Lung microvascular endothelial cell (primary cell): ENCODE measurements around the gene FOXP3. TPM values are rescaled to one million over a fixed set of nuclear protein-coding genes. Genes with fewer than 3 reads are reported as not detected.
A peak's percentile ranks its signal among the peaks of the same experiment; 100 is the strongest.

ENCODE experiments used
- DNase-seq, 2 donors: peaks; one replicate each; pipeline versions ENCODE4 v3.0.0 to v3.0.0-alpha.2; 2010; ENCODE audit warnings: low read depth in 2 of 2
- total RNA-seq: library from RNA; depleted of rRNA; stranded (reverse); fragments of >200 nt; gene quantifications from 2 replicates; pipeline ENCODE4 v1.2.1, GENCODE V29; 2014

Gene FOXP3
- total RNA-seq, 1 donor from 2014 or later = not detected

DNA sequence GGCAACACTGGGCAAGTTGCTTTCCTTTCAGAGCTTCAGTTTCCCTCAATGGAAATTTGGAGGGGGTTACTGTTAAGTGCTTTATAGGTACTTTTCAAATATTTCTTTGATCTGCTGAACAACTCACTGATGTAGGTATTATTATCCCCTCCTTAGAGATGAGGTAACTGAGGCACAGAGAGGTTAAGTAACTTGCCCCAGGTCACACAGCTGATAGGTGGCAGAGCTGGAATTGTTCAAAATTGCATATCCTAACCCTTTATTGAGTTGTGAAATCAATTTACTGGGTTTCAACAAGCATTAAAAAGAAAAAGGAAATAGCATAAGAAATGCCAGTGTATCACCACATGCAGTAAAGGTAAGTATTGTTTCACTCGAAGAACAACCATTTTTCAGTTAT is 11.7 kb upstream of the FOXP3 start:
- DNase-seq = no peak

DNA sequence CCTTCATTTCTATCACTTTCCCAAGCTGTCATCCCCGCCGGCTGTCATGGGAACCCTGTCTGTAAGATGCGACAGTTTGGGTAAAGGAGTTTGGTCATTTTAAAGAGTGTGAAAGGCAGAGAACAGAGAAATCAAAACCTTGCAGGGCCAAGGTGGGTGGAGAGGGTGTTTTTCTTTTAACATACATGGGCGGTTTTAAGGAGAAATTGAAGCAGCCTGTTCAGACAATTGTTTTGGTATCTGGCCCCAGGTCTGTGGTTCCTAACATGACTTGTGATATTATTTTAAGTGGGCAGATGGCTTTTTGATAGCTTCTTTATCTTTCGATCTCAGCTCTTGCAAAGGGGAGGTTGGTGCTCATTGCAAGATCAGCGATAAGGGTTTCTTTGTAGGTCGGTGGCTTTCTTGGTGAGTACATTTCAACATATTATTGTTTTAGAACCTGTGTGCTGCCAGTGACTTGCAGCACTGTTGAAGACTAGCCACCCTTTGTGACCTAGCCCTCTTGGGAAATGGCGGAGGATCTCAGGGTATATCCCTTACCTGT is 8.7 kb upstream of the FOXP3 start:
- no peak for DNase-seq

DNA sequence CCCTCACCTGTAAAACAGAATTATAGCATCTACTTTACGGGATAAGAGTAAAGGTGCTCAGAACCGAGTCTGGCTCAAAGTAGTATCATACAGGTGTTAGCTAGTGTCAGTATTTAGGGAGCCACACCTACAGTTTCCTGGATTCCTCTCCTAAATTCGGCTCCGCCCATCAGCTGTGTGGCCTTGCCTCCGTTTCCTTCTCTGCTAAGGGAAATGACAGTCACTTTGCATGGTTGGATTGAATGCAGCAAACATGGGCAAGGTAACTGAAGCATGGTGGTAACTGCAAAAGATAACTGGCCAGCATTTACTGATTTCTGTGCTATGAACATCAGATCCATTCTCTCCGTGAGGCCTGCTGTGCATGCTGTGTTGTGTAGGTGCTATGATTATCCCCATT is 7.9 kb upstream of the FOXP3 start:
- DNase-seq = no peak

DNA sequence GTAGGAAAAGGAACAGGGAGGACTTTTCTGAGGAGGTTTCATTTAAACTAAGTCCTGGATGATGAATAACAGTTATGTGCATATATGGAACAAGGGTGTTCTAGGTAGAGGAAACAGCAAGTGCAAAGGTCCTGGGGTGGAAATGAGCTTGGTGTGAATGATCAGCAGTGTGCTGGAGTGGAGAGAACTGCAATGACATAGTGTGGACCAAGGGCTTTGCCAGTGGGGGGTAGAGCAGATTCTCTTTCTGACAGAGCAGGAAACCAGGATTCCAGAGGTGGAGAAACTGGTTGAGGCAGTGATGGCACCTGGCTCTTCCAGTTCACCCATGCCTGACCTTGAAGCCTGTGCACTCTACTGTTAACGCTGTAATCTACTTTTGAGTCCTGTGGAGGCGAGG is 6.8 kb upstream of the FOXP3 start:
- no peak for DNase-seq

DNA sequence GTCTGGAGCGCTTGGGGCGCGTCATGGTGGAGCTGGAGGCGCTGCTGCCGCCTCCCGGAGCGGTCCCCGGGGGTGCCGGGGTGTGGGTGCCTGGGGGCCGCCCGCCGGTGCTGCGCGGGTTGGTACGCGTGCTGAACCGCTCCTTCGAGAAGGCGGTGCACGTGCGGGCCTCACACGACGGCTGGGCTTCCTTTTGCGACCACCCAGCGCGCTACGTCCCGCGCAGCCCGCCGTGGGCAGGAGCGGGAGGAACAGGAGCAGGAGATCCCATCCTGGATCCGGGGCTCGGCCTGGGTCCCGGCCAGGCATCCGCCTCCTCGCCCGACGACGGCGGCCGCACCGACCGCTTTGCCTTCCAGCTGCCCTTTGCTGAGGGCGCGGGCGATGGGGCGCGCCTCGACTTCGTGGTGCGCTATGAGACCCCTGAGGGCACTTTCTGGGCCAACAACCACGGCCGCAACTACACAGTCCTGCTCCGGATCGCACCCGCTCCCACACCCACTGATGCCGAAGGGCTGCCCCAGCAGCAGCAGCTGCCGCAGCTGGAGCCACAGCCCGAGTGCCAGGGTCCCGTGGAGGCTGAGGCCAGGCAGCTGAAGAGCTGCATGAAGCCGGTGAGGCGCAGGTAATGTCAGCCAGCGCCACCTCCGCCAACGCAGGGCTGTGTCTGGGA is 5.9 kb upstream of the FOXP3 start:
- peak in 1 of 2 donors; percentile 4 for DNase-seq

DNA sequence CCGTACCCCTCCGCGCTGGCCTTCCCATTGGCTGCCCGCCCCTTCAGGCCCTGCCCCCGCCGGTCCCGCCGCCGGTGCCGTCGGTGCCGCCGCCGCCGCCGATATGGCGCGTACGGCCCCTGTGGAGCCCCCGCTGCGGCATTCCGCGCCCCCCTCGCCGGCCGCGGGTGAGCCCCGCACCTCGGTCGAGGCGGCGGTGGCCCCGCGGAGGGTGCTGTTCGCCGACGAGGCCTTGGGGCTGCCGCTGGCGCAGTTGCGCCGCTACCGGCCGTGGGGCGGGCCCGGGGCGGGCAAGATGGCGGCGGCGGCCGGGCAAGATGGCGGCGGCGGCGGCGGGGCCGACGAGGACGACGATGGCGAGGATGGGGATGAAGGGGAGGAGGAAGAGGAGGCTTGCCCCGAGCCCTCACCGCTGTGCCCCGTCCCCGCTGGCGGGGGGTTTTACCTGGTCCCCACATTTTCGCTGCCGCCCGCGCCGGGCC is 5.3 kb upstream of the FOXP3 start, which contains the start of gene PPP1R3F:
TSS of gene PPP1R3F (plus strand) at position 27 of the 482 bp plus-strand sequence. CDS start at position 104, 77 bp downstream.
- no peak for DNase-seq

DNA sequence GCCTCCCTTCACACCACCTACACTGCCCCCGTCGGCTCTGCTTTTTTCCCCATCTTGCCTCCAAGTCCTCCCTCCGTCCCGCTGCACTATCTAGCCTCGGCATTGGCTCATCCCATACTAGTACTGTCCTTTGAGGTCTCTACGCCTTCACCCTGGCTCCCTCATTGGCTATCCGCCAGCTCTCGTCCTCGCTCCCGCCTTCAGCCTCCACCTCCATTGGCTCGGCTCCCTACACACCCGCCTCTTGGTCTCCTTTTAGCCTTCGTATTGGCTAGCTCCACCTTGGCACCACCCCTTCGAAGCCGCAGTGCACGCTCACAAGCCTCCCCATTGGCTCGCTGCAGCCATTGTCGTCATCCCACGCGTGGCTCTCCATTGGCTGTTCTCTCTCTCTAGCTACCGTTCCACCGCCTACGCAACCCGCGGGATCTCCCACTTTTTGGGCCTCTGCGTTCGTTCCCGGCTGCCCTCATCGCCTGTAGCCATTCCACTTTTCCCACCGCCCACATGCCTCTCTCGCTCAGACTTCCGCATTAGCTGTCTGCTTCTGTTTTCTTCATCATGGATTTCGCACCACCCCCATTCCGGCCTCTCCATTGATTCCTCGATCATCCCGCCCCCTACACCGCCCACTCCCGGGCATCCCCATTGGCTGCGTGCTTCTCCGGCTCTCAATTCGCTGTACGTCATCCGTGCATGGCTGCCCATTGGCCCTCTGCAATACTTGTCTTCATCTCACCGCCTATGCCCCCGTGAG is 4.7 kb upstream of the FOXP3 start:
- peak; percentile 98 for DNase-seq

DNA sequence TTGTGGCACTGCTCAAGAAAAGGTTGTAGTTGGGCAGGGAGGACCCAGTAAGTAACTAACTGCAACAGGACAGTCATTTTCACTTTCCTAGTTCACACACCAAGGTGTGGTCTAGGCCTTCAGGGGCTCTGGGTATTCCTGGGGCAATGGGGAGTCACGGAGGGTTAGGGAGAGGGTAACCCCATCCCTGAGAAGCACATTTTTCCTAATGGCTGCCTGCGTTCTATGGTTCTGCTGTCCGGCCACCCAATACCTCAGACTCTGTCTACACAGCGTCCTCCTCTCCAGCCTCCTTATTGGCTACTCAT is 4.1 kb upstream of the FOXP3 start:
- no peak for DNase-seq

DNA sequence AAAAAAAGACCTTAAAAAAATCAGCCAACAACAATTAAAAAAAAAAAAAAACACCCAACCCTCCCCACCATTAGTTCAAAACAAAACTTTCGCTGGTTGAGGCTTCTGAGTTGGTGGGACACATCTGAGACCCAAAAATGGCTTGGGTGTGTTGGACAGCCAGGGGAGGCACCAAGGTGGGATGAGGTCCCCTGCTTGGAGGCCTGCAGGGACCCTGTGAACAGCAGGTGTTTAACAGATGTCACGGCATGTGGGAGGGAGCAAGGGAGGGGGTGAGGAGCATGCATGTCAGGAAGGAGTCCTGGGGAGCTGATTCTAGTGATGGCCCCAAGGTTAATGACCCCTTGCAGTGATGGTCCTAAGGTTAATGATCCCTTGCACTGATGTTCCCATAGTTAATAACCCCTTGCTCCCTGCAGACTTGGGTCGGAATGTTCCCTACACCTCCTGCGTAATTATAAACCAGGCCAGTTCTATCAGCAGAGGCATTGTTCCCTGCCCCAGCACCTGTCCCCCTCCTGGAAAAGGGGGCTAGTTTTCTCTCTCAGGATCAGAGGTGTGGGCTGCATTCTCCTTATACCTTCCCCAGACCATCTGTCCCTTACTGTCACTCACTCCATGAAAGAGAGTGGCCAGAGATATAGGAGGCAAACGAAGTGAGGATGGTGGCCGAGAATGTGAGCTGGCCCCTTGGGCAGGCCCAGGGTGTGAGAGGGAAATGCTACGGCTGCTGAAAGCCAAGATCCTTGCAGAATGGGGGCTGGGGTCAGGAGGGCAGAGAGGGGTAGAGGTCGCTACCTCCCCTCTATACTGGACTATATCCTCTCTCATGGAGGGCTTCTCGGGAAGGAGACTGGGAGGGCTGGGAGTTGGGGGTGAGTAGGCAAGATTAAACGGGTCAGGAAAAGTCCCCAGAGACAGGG is 2.3 kb upstream of the FOXP3 start:
- no peak for DNase-seq

DNA sequence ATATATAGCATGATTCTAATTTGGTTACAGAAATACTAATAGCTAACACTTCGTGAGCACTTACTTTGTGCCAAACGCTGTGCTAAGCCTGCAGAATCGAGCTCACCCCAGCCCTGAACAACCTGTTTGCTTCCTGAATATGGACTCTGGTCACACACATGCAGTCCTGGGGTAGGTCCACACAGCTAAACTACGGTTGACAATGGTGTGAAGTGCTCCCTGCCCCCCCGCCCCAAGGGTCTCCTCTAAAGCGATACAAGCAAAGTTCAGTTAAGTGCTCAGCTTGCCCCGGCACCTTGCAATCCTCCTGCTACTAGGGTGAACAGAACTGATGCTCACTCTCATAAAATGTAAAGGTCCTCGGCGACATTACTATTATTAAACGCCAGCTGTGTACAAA is 879 bp downstream of the FOXP3 start:
- DNase-seq = no peak

DNA sequence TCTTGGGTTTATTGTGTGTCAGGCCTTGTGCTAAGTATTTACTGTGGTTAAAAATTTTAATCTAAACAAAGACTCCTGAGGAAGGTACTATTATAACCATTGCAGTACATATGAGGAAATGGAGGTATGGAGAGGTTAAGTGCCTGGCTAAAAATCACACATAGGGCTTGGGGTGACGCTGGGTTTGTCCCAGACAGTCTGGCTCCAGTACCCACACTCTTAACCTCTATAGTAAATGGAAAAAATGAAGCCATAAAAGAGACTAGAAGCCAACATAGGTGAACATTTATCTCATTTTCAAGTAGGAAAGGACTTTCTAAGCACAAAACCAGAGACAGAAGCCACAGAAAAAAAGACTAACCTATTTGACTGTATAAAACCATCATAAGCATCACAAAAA is 1.9 kb downstream of the FOXP3 start:
- no peak for DNase-seq

DNA sequence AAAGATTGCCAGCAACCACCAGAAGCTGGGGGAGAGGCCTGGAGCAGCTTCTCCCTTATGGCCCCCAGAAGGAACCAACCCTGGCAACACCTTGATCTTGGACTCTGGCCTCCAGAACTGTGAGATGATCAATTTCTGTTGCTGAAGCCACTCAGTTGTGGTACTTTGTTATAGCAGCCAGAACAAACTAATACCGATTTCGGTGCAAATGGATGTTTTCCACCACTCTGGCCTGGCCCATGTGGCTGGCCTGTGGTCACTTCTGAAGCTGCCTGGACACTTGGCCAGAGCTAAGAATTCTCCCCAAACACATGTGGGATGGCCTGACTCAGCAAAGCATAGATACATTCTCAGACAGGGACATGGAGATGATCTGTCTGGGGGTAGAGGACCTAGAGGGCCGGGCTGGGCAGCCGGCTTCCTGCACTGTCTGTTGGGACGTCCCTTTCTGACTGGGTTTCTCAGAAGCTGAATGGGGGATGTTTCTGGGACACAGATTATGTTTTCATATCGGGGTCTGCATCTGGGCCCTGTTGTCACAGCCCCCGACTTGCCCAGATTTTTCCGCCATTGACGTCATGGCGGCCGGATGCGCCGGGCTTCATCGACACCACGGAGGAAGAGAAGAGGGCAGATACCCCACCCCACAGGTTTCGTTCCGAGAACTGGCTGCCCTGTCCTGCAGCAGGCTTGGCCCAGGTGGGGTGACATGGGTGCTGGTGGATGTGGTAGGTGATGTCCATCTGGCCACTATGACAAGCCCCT is 4.1 kb downstream of the FOXP3 start:
- no peak for DNase-seq

DNA sequence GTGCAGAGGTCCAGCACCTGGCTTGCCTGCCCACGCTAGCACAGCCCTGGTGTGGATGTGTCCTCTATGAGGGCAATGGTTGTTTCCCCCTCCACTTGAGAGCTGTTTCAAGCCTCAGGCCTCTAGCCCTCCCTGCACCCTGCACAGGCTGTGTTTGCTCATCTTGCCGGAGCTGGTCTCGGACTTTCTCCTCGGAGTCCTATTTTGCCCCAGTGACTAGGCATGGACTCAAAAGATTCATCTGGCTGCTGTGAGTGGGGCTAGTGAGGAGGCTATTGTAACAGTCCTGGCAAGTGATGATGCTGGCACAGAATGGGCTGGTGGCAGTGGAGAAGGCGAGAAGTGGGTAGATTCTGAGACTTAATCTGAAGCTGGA is 5.8 kb downstream of the FOXP3 start:
- DNase-seq = no peak

DNA sequence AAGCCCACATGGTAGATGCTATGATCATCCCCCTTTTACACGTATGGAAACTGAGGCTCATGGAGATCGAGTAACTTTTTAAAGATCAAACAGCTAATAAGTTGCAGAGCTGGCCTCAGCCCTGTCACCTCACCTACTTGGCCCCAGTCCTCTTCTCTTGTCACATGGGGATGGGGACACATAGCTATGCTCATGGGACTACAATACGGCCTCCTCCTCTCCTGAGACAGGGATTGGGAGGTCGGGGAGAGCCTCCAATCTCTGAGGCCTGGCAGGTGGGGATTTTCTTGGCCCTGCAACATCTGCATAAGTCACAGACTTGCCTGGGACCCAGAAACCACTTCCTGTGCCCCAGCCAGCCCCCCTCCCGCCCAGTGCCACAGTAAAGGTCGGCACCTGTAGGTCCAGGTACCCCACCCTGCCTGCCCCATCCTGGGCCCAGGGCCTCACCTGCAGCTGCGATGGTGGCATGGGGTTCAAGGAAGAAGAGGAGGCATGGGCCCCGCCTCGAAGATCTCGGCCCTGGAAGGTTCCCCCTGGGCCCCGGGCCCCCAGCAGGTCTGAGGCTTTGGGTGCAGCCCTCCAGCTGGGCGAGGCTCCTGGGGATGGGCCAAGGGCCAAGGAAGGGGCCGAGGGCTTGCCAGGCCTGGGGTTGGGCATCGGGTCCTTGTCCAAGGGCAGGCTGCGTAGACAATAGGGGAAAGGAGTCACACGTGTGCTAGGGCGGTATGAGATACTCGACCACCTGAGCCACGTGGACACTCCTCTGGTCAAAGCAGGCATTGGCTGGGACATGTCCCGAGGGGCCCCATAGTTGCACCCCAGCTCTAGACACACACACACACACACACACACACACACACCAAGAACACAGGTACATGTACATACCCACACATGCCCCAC is 6.4 kb downstream of the FOXP3 start:
- DNase-seq = no peak

DNA sequence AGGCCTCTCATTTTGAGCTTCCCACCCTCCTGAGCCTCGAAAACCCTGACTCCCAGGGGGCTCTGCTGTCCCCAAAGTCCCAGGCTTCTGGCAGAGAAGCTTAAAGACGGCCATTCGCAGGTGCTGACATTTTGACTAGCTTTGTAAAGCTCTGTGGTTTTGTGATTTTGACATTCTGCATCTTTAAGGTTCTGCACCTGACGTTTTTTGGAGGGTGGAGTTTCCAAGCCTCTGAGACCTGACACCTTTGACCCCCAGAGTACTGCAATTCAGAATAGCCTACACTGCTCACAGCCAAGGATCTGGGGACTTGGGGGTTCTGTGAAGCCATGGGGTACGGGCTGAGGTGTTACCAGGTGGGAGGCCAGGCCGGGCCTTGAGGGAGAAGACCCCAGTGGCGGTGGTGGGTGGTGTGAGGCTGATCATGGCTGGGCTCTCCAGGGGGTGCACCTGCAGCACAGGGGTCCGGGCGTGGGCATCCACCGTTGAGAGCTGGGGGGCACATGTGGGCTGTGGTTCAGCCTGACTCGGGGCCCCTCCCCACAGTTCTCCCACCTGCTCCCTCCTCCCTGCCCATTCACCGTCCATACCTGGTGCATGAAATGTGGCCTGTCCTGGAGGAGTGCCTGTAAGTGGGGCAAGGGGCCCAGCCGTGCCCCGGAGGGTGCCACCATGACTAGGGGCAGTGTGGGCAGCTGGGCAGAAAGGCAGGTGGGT is 7.3 kb downstream of the FOXP3 start:
- no peak for DNase-seq

DNA sequence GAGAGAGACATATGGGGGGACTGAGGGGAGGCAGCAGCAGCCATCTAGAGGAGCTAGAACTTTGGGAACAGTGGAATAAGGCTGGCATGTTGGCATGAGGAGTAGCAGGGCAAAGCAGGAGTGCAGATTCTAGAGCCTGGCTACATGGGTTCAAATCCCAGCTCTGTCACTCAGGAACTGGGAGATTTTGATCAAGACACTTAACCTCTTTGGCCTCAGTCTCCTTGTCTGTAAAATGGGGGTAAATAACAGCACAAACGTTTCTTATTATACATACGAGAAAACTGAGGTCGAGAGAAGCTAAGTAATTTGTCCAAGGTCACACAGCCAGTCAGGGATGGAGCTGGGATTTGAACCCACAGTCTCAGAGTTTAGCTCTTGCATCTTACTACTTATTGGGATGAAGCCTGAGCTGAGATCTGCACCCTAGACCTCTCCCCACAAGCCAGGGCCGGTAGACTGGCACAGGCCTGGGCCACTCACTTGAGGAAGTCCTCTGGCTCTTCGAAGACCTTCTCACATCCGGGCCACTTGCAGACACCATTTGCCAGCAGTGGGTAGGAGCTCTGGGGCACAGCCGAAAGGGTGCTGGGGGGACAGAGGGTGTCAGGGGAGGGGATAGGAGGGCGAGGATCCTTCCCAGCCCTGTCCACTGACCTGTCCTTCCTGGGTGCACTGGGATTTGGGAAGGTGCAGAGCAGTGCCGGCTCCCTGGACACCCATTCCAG is 8.1 kb downstream of the FOXP3 start:
- DNase-seq = no peak

DNA sequence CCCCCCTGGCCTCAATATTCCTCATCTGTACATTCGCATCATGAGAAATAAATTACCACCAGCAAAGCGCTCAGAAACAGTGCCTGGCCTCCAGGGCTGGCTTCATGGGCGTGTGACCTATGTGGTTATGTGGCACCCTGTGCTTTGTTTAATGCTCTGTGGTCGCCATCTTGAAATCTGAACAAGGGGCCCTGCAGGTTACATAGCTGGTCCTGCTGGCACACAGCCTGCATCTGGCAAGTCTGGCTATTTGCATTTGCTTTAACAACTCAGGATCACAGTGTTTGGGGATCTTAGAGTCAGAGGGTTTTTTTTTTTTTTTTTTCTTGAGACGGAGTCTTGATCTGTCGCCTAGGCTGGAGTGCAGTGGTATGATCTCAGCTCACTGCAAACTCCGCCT is 9.9 kb downstream of the FOXP3 start:
- no peak for DNase-seq

DNA sequence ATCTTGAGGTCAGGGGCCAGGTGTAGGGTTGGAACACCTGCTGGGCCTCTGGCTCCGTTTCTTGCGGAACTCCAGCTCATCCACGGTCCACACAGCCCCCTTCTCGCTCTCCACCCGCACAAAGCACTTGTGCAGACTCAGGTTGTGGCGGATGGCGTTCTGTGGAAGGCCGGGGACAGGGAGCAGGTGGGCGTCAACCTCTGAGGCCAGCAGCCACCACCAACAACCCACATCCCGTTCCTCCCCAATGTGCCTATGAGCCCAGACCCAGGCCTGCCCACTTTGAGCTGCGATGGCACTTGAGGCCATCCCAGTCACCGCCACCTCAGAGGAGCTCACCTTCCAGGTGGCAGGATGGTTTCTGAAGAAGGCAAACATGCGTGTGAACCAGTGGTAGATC is 13.2 kb downstream of the FOXP3 start:
- DNase-seq = no peak

DNA sequence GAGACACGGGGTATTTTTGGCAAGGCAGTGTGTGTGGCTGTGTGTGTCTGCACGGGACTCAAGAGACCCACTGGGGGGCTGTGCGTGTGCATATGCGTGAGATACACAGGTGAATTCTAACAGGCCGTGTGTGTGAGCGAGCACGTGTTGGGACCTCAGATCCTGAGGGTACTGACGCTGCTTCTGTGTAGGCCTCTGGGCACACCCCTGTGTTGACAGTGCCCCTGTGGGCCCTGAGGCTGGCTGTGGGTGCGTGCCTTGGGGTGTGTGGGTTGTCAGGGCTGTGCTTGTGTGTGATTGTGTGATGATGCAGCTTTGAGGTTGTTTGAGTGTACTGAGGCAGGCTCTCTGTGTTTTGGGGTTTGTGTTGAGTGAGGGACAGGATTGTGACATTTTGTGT is 13.9 kb downstream of the FOXP3 start:
- DNase-seq = no peak
